ENCODE measurements around the gene CHDH.
A peak's percentile ranks its signal among the peaks of the same experiment; 100 is the strongest.

The CHDH gene

GRCh38 chr3:53846134-53846850 is at the start of gene CHDH, which contains the start of gene IL17RB:
Gene CHDH, minus strand, starts transcription at chr3:53846419. Its CDS starts 22,411 bp downstream, at chr3:53824008.
Gene IL17RB, plus strand, starts transcription at chr3:53846568. Its CDS starts 21 bp downstream, at chr3:53846589.
- no peak for DNase-seq (ENCODE audit: low spot score)

GRCh38 chr3:53892286-53892637 is 46.0 kb upstream of the CHDH start:
- no peak for DNase-seq (ENCODE audit: low spot score)

- DNase-seq (ENCODE audit: low spot score), result peak; percentile 99
Observed at GRCh38 chr3:53891497-53892285, 45.5 kb upstream of the CHDH start, which contains the start of gene SELENOK. Gene SELENOK, minus strand, starts transcription at chr3:53891859.

GRCh38 chr3:53890726-53891475 is 44.7 kb upstream of the CHDH start:
- DNase-seq (ENCODE audit: low spot score), result peak; percentile 68

GRCh38 chr3:53888232-53888631 is 42.0 kb upstream of the CHDH start:
- peak; percentile 37 for DNase-seq (ENCODE audit: low spot score)

GRCh38 chr3:53887446-53887845 is 41.2 kb upstream of the CHDH start:
- no peak for DNase-seq (ENCODE audit: low spot score)

GRCh38 chr3:53885239-53885638 is 39.0 kb upstream of the CHDH start:
- no peak for DNase-seq (ENCODE audit: low spot score)

- DNase-seq (ENCODE audit: low spot score), result no peak
Observed at GRCh38 chr3:53884623-53885022, 38.4 kb upstream of the CHDH start.

- no peak for DNase-seq (ENCODE audit: low spot score)
Observed at GRCh38 chr3:53883008-53883407, 36.8 kb upstream of the CHDH start.

- DNase-seq (ENCODE audit: low spot score), result peak; percentile 73
Observed at GRCh38 chr3:53881691-53882593, 35.7 kb upstream of the CHDH start, which contains the start of gene ACTR8. Gene ACTR8, minus strand, starts transcription at chr3:53882152. Its CDS starts 51 bp downstream, at chr3:53882101.

- DNase-seq (ENCODE audit: low spot score), result no peak
Observed at GRCh38 chr3:53880396-53881345, 34.5 kb upstream of the CHDH start.

GRCh38 chr3:53865732-53866499 is 19.7 kb upstream of the CHDH start:
- no peak for DNase-seq (ENCODE audit: low spot score)

GRCh38 chr3:53863145-53863544 is 16.9 kb upstream of the CHDH start:
- no peak for DNase-seq (ENCODE audit: low spot score)

GRCh38 chr3:53862241-53862640 is 16.0 kb upstream of the CHDH start:
- DNase-seq (ENCODE audit: low spot score), result no peak

GRCh38 chr3:53860196-53860595 is 14.0 kb upstream of the CHDH start:
- DNase-seq (ENCODE audit: low spot score), result no peak

GRCh38 chr3:53859178-53859577 is 13.0 kb upstream of the CHDH start:
- no peak for DNase-seq (ENCODE audit: low spot score)

- DNase-seq (ENCODE audit: low spot score), result no peak
Observed at GRCh38 chr3:53858096-53858741, 12.0 kb upstream of the CHDH start.

GRCh38 chr3:53856964-53857363 is 10.7 kb upstream of the CHDH start:
- DNase-seq (ENCODE audit: low spot score), result no peak

GRCh38 chr3:53850895-53851294 is 4.7 kb upstream of the CHDH start:
- no peak for DNase-seq (ENCODE audit: low spot score)

All from hematopoietic multipotent progenitor cell treated with erythropoietin and hydrocortisone succinate and interleukin-3 and kit ligand, for 15 days (in vitro differentiated cells).